HUES64 (cell line): ENCODE data around the gene DLD.
"Not testable (repeated sequence)": the region's sequence is repeated elsewhere in the genome, so short reads cannot be mapped to it uniquely, and the experiment has no call there.

Source experiments
- H3K27ac ChIP-seq: 2 replicates; pipeline ENCODE4 v1.7.0; 2013; ENCODE audit warnings: low read depth, low read length, inconsistent platforms
- H3K27me3 ChIP-seq: 2 replicates; pipeline ENCODE4 v1.6.1; 2013; ENCODE audit warnings: mild to moderate bottlenecking, low read length; ENCODE audit not compliant: insufficient read depth
- H3K36me3 ChIP-seq: 2 replicates; pipeline ENCODE4 v1.6.1; 2013; ENCODE audit warnings: mild to moderate bottlenecking, low read length; ENCODE audit not compliant: insufficient read depth
- H3K4me1 ChIP-seq: 2 replicates; pipeline ENCODE4 v1.6.1; 2013; ENCODE audit warnings: mild to moderate bottlenecking, low read length, moderate library complexity; ENCODE audit not compliant: insufficient read depth
- H3K4me3 ChIP-seq: 2 replicates; pipeline ENCODE4 v1.5.1; 2013; ENCODE audit warnings: mild to moderate bottlenecking, low read length, moderate library complexity
- H3K9ac ChIP-seq: 2 replicates; pipeline ENCODE4 v1.6.1; 2013; ENCODE audit warnings: mild to moderate bottlenecking, low read depth, low read length
- H3K9me3 ChIP-seq: 2 replicates; pipeline ENCODE4 v1.6.1; 2013; ENCODE audit warnings: low read depth, low read length; ENCODE audit not compliant: insufficient read depth
- WGBS: fragments of 150-250, 120-280 bp; methylation state at CpG from one replicate; pipeline ENCODE4 v1.1.7; 2013; ENCODE audit warnings: missing lambda C conversion rate; 5-methylcytosine and 5-hydroxymethylcytosine counted together

DLD gene

GRCh38 chr7:107949443-107949935 lies 58.5 kb downstream of the DLD start:
- Histone ChIP-seq H3K4me1 (peaks cover 21% of the 10 kb centered on the region), H3K27ac (no peak overlapping the region), H3K9me3 (no peaks in the 10 kb centered on the region), H3K4me3 (no peak overlapping the region), H3K36me3 (peaks cover 95% of the 10 kb centered on the region), H3K27me3 (no peaks in the 10 kb centered on the region), H3K9ac (no peak overlapping the region)
- WGBS = 89% methylated on average over 1 of the region's 1 CpG

- Histone ChIP-seq H3K9ac (peak overlapping the region; percentile 2; the same call in 1 of the 2 replicates), H3K4me1 (peaks cover 21% of the 10 kb centered on the region), H3K36me3 (peaks cover 90% of the 10 kb centered on the region), H3K27ac (peak overlapping the region; percentile 34; the same call in 1 of the 2 replicates), H3K9me3 (no peaks in the 10 kb centered on the region), H3K4me3 (no peak overlapping the region), H3K27me3 (no peaks in the 10 kb centered on the region)
- WGBS = 97% methylated on average over 14 of the region's 14 CpGs
These were observed 60.3 kb downstream of the DLD start for GRCh38 chr7:107951172-107951787.

- 96% methylated on average over 9 of the region's 9 CpGs for WGBS
- no peak overlapping the region for H3K4me3 ChIP-seq
- peaks cover 21% of the 10 kb centered on the region for H3K4me1 ChIP-seq
- peak overlapping the region; percentile 34 for H3K27ac ChIP-seq
- peak overlapping the region; percentile 18; the same call in 1 of the 2 replicates for H3K9ac ChIP-seq
- H3K27me3 ChIP-seq = no peaks in the 10 kb centered on the region
- no peaks in the 10 kb centered on the region for H3K9me3 ChIP-seq
- H3K36me3 ChIP-seq = peaks cover 90% of the 10 kb centered on the region
These were observed 60.9 kb downstream of the DLD start for GRCh38 chr7:107951896-107952295.

GRCh38 chr7:107953265-107953923 lies 62.4 kb downstream of the DLD start:
- 94% methylated on average over 10 of the region's 10 CpGs for WGBS

GRCh38 chr7:107953924-107954303 lies 62.9 kb downstream of the DLD start:
- peaks cover 21% of the 10 kb centered on the region for H3K4me1 ChIP-seq
- 95% methylated on average over 2 of the region's 2 CpGs for WGBS
- peaks cover 90% of the 10 kb centered on the region for H3K36me3 ChIP-seq

More at GRCh38 chr7:107953265-107953923, 62.4 kb downstream of the DLD start:
- peaks cover 90% of the 10 kb centered on the region for H3K36me3 ChIP-seq
- peaks cover 21% of the 10 kb centered on the region for H3K4me1 ChIP-seq
- H3K27ac ChIP-seq = peak overlapping the region; percentile 23; the same call in 1 of the 2 replicates
- no peaks in the 10 kb centered on the region for H3K9me3 ChIP-seq
- H3K9ac ChIP-seq = no peak overlapping the region
- H3K27me3 ChIP-seq = no peaks in the 10 kb centered on the region
- H3K4me3 ChIP-seq = no peak overlapping the region

GRCh38 chr7:107955394-107955793 lies 64.4 kb downstream of the DLD start:
- H3K9ac ChIP-seq = no peak overlapping the region
- no peaks in the 10 kb centered on the region for H3K27me3 ChIP-seq
- 96% methylated on average over 5 of the region's 5 CpGs for WGBS
- no peaks in the 10 kb centered on the region for H3K9me3 ChIP-seq
- H3K4me3 ChIP-seq = no peak overlapping the region
- H3K27ac ChIP-seq = no peak overlapping the region
- peaks cover 27% of the 10 kb centered on the region for H3K4me1 ChIP-seq
- peaks cover 90% of the 10 kb centered on the region for H3K36me3 ChIP-seq

More at GRCh38 chr7:107953924-107954303, 62.9 kb downstream of the DLD start:
- Histone ChIP-seq H3K9me3 (no peaks in the 10 kb centered on the region), H3K27ac (peak overlapping the region; percentile 2; the same call in 1 of the 2 replicates), H3K9ac (no peak overlapping the region), H3K4me3 (no peak overlapping the region), H3K27me3 (no peaks in the 10 kb centered on the region)

- not testable (repeated sequence) for H3K9ac ChIP-seq, H3K27me3 ChIP-seq, H3K4me3 ChIP-seq, H3K9me3 ChIP-seq, H3K27ac ChIP-seq
- Histone ChIP-seq H3K4me1 (peaks cover 21% of the 10 kb centered on the region), H3K36me3 (peaks cover 90% of the 10 kb centered on the region)
- 100% methylated on average over 4 of the region's 4 CpGs for WGBS
These were observed 66.0 kb downstream of the DLD start for GRCh38 chr7:107956950-107957349.

GRCh38 chr7:107957436-107957835 lies 66.5 kb downstream of the DLD start:
- 92% methylated on average over 2 of the region's 2 CpGs for WGBS
- Histone ChIP-seq H3K36me3 (peaks cover 88% of the 10 kb centered on the region), H3K27me3 (no peaks in the 10 kb centered on the region), H3K9me3 (no peaks in the 10 kb centered on the region), H3K9ac (no peak overlapping the region), H3K27ac (no peak overlapping the region), H3K4me3 (no peak overlapping the region), H3K4me1 (peaks cover 17% of the 10 kb centered on the region)

GRCh38 chr7:107958764-107959526 lies 68.0 kb downstream of the DLD start:
- Histone ChIP-seq H3K4me1 (peaks cover 6% of the 10 kb centered on the region; the same call in 1 of the 2 replicates), H3K27me3 (no peaks in the 10 kb centered on the region), H3K4me3 (no peak overlapping the region), H3K36me3 (peaks cover 88% of the 10 kb centered on the region), H3K9ac (no peak overlapping the region), H3K27ac (no peak overlapping the region), H3K9me3 (no peaks in the 10 kb centered on the region)
- WGBS = 96% methylated on average over 14 of the region's 14 CpGs

GRCh38 chr7:107959527-107959898 lies 68.5 kb downstream of the DLD start:
- H3K4me1 ChIP-seq = peaks cover 6% of the 10 kb centered on the region; the same call in 1 of the 2 replicates
- 83% methylated on average over 10 of the region's 10 CpGs for WGBS

GRCh38 chr7:107960272-107960671 lies 69.3 kb downstream of the DLD start:
- no peaks in the 10 kb centered on the region for H3K27me3 ChIP-seq
- H3K9me3 ChIP-seq = no peaks in the 10 kb centered on the region
- 94% methylated on average over 5 of the region's 5 CpGs for WGBS
- H3K4me1 ChIP-seq = peaks cover 6% of the 10 kb centered on the region; the same call in 1 of the 2 replicates
- peaks cover 89% of the 10 kb centered on the region for H3K36me3 ChIP-seq
- H3K9ac ChIP-seq = no peak overlapping the region
- H3K4me3 ChIP-seq = no peak overlapping the region
- no peak overlapping the region for H3K27ac ChIP-seq

More at GRCh38 chr7:107959527-107959898, 68.5 kb downstream of the DLD start:
- Histone ChIP-seq H3K9me3 (no peaks in the 10 kb centered on the region), H3K27me3 (no peaks in the 10 kb centered on the region), H3K27ac (peak overlapping the region; percentile 41; the same call in 1 of the 2 replicates), H3K36me3 (peaks cover 90% of the 10 kb centered on the region), H3K9ac (no peak overlapping the region), H3K4me3 (no peak overlapping the region)
